GM19043 (cell line): Measurements from ENCODE around the gene P3H2.
"Not testable (repeated sequence)": the region's sequence is repeated elsewhere in the genome, so short reads cannot be mapped to it uniquely, and the experiment has no call there.

Experiments used
- ATAC-seq: cut with Tn5 transposase; IDR thresholded peaks from one replicate; pipeline ENCODE4 v1.9.1; 2021; ENCODE audit warnings: low read depth; ENCODE audit not compliant: unreplicated experiment

P3H2 gene, protein sequence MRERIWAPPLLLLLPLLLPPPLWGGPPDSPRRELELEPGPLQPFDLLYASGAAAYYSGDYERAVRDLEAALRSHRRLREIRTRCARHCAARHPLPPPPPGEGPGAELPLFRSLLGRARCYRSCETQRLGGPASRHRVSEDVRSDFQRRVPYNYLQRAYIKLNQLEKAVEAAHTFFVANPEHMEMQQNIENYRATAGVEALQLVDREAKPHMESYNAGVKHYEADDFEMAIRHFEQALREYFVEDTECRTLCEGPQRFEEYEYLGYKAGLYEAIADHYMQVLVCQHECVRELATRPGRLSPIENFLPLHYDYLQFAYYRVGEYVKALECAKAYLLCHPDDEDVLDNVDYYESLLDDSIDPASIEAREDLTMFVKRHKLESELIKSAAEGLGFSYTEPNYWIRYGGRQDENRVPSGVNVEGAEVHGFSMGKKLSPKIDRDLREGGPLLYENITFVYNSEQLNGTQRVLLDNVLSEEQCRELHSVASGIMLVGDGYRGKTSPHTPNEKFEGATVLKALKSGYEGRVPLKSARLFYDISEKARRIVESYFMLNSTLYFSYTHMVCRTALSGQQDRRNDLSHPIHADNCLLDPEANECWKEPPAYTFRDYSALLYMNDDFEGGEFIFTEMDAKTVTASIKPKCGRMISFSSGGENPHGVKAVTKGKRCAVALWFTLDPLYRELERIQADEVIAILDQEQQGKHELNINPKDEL

DNA sequence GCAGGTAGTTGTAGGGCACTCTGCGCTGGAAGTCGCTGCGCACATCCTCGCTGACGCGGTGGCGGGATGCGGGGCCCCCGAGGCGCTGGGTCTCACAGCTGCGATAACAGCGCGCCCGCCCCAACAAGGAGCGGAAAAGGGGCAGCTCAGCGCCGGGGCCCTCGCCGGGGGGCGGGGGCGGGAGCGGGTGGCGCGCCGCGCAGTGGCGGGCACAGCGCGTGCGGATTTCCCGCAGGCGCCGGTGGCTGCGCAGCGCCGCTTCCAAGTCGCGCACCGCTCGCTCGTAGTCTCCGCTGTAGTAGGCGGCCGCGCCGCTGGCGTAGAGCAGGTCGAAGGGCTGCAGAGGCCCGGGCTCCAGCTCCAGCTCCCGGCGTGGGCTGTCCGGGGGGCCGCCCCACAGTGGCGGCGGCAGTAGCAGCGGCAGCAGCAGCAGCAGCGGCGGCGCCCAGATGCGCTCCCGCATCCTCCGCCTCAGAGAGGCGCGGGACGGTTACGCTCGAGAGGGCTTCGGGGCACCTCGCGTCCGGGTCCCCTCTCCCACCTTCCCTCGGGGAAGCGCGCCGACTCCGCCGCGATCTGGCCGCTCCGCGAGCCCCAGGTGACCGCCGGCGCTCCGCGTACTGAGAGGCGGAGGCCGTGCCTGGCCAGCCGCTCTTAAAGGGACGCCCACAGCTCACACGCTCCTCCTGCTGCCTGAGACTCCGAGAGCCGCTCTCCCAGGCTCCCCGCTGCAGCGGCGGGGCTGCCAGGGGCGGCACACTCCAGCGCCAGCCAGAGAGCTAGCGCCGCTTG, at the start of gene P3H2:
P3H2 (minus strand) TSS at position 629 of the 792 bp plus-strand sequence; CDS start at position 463, 166 bp downstream.
- peak; percentile 54 for ATAC-seq

DNA sequence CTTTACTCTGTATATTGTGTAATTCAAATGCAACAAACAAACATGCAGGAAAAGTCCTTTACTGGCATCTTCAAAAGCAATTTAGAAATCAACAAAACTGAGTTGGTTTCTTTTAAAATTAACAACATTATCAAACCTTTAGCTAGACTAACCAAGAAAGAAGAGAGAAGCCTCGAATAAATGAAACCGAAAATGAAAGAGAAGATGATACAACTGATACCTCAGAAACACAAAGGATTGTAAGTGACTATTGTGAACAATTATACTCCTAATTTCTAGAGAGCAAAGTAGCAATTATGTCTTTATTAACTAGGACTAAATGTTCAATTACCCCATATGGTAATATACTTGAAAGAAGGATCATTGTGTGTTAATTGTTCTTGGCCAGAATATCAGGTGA, 49.2 kb upstream of the P3H2 start:
- ATAC-seq, result peak; percentile 83

DNA sequence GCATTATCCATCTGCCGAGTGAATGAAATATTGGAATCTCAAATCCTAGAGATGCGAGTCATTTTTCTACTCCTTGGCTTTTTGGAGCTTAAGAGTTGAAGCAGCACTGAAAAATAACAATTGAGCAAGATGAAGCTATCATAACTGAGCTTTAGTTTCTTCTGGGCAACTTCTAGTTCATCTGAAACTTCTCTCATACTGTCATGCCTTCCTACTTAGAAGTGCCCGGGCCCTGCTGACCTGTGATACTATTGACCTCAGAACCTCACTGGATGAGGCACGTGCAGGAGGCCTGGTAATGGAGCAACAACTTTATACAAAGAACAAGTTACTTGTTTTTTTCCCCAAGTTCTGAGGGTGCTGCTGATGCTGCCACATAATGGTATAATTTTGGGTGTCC, 48.5 kb upstream of the P3H2 start:
- ATAC-seq, result peak; percentile 17

DNA sequence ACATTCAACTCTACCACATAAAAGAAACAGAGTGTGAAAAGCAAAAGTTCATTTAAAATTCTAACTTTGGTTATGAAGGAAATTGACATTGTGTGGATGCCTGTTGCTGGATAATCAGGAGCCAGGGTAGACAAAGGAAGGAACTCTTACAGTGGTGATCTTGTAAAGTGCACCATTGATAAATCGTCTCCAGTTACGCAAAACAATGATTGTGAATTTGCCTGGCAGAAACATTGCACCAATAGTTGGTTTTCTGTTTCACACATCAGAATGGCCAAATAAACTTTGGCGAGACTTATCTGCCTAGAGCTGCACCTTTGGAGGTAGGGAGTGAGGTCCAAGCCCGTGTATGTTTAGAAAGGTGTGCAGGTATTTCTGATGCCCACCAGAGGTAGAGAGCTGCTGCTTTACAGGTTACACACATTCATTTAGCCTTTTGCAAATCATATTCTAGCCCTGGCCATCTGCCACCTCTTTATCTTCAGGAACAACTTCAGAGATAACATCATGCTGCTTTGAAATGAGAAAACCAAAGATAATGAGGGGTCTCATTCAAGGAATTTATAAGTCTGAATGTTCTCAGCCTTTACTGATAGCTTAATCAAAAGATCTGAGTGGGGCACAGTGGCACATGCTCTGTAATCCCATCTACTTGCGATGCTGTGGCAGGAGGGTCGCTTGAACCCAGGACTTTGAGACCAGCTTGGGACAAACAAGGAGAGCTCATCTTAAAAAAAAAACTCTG, 47.4 kb upstream of the P3H2 start:
- ATAC-seq, result no peak

DNA sequence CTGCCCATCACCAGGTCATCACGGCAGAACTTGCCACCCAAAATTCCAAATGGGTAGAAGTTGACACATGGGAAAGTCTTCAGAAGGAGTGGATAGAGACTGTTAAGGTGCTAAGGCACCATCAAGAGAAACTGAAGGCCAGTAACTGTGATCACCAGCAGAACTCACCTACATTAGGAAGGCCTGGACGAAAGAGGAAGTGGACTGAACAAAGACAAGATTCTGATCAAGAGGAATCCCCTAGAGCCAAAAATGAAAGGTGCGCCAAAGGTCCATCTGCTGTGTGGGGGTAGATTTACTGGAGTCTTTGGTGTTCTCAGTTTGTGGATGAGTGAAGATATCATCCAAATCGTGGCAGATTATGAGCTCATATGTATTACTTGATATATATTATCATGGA, 46.3 kb upstream of the P3H2 start:
- no peak for ATAC-seq

DNA sequence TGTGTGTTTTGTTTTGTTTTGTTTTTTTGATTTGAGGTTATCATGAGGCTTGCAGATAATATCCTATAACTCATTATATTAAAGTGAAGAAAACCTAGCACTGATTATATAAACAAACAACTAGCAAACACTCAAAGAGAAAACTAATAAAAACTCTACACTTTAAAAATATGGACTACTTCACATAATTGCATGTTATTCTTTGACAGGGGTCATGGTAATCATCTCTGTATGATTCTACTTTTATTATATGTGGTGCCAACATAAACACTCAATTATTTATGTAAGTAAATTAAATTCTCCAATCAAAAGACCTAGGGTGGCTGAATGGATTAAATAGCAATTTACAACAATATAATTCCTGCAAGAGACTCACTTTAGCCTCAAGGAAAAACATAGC, 44.6 kb upstream of the P3H2 start:
- no peak for ATAC-seq

DNA sequence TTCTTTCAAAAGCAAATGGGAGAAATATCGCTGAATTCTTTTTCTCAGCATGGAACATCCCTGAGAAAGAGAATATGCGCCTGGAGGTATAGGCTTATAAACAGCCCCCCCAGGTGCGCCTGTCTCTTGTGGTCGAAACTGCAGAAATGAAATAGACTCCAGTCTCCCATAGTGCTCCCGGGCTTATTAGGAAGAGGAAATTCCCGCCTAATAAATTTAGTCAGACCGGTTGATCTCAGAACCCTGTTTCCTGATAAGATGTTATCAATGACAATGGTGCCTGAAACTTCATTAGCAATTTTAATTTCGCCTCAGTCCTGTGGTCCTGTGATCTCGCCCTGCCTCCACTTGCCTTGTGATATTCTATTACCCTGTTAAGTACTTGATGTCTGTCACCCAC, 41.3 kb upstream of the P3H2 start:
- ATAC-seq, result not testable (repeated sequence)

DNA sequence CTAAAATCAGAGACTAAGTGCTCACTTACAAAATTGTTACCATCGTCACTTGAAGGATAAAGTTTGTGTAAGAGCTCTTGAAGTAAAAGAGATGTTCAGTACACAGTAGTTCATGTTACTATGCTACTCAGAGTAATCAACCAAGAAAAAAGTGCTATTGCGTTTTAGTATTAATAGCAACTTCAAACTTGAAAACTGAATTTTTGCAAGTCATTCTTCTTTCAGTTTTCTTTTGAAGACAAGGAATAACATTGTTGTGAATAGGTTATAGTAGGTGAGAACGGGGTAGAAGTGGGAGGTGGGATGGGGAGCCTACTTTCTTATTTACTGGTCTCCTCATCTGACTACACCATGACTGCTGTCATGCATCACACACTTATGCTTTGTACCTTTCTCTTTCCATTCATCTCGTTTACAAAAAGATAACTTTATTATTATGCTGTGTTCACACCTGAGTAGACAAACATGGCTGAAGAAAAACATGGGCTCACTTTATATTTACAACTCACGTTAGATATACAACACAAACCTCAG, 39.3 kb upstream of the P3H2 start:
- ATAC-seq, result no peak

DNA sequence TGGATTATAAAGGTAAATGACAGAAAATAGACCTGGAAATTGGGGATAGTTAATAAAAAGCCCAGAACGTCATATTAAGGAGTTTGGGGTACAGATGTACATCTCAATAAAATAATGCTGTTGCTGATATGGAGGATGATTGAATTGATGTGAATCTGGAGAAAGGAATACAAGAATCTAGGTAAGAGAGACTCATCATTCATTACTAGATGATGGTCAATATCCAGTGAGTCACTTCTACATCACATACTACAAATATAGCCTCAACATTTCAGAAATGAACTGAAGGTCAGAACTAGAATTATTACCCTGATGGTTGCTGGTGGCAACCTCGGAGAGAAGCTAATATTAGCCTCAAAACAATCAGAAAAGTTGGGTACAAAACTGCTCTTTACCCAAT, 37.6 kb upstream of the P3H2 start:
- ATAC-seq, result no peak

DNA sequence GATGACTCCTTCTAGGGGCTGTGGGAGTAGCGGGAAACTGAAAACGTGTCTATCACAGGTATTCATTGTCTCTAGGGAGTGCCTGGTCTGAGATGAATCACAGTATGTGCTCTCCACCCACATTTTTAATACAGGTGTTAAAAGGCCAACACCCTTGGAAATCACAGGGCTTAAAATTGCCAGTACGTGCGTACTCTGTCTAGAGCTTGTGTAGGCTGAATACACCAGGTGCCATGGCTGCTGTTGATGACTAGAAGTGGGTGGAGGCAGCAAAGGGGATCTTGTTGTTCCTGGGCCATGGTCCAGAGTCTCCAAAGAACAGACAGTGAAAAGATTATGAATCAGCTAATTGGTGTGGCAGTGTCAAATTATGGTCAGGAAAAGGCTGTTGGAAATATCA, 35.1 kb upstream of the P3H2 start:
- no peak for ATAC-seq

DNA sequence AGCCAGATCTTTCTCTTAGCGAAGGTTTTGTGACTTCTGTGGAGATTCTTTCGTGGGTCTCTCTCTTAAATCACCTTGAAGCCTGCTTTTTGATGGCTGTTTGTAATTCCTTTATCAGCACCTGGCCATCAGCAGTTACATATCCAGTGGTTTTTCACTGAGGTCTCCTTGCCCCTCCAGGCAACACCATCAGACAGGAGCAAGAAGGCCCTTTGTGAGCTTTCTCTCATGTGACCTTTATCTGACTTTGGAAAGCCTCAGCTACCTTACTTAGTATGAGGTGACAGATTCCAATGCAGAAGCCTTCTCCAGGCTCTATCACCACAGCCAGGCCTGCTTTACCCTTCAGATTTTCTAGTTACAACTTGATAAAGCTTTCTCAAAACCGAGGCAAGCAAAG, 30.0 kb upstream of the P3H2 start:
- ATAC-seq, result no peak

DNA sequence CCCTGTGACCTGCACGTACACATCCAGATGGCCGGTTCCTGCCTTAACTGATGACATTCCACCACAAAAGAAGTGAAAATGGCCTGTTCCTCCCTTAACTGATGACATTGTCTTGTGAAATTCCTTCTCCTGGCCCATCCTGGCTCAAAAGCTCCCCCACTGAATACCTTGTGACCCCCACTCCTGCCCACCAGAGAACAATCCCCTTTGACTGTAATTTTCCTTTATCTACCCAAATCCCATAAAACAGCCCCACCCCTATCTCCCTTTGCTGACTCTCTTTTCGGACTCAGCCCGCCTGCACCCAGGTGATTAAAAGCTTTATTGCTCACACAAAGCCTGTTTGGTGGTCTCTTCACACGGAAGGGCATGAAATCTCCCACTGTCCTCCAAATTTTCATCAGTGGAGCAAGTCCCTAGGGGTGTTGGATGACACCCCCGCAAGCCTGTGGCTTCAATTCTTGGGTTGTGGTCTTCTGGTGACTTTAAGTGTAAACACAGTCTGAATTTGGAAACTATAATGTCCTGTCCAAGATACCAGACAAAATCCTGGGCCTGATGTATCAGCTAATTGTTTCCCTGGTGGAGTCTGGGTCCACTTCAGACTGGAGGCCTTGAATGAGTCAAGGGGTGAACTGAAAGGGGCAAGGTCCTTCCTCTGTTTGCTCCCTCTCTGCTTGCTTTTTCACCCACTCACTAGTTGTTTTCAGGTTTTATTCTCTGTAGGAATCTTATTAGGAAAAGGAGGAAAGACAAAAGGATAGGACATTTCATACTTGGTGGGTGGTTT, 29.3 kb upstream of the P3H2 start:
- ATAC-seq, result not testable (repeated sequence)

DNA sequence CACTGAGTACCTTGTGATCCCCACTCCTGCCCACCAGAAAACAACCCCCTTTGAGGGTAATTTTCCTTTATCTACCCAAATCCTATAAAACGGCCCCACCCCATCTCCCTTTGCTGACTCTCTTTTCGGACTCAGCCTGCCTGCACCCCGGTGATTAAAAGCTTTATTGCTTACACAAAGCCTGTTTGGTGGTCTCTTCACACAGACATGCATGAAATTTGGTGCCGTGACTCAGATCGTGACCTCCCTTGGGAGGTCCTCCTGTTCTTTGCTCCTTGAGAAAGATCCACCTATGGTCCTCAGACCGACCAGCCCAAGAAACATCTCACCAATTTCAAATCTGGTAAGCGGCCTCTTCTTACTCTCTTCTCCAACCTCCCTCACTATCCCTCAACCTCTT, 24.1 kb upstream of the P3H2 start:
- not testable (repeated sequence) for ATAC-seq

DNA sequence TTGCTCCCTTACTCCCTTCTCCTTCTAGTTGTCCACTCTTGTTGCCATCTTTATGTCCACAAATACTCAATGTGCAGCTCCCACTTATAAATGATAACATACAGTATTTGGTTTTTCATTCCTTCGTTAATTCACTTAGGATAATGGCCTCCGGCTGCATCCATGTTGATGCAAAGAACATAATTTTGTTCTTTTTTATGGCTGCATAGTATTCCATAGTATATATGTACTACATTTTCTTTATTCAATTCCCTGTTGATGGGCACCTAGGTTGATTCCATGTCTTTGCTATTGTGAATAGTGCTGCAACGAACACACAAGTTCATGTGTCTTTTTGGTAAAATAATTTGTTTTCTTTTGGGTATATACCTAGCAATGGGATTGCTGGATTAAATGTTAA, 21.3 kb upstream of the P3H2 start:
- no peak for ATAC-seq

DNA sequence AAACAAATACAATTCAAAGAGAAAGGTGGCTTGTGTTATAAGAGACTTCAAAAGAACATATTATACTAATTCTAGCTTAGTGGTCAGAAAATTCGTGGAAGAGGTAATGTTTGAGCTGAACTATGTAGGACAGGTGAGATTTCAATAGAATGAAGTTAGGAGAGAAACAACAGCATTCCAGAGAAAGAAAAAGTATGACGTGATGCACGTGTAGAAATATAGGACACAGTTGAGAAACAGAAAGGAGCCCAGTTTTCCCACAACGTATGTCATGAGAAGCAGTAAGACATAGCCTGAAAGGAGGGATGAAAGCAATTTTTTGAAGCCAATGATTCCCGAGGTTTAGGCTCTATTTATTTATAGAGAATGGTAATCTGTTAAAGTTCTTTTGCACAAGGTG, 18.7 kb upstream of the P3H2 start:
- no peak for ATAC-seq

DNA sequence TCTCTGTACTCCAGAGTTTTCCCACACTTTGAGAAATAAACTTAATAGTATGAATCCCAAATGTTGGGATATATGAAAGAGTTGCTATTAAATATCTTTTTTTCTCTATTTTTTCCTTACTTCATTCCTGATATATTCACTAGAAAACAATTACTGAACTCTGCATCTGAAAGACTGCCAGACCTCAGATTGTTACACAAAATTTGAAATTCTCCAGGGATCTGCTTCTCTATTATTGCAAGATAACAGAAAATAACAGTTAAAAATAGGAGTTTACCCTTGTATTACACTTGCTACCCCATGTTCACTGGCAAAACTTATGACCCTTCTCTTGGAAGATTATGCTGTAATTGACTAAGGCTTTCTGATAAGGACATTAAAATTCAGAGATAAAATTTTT, 11.7 kb upstream of the P3H2 start:
- ATAC-seq, result no peak

DNA sequence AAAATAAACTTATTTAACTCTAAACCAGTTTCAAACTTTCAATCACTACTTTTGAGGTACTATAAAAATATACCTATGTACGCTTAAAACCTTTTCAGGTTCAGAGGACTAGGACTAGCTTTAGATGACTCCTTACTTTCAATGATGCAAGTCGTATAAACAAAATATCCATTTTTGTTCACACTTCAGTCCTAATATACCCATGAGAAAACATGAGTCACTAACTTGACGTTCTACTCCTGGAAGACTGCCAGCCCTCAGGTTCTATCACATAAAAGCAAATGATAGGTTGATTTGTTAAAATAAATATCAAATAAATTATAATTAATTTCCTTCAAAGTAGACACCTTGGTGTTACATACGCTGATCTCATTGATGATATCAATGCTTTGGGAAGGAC, 10.6 kb upstream of the P3H2 start:
- no peak for ATAC-seq

DNA sequence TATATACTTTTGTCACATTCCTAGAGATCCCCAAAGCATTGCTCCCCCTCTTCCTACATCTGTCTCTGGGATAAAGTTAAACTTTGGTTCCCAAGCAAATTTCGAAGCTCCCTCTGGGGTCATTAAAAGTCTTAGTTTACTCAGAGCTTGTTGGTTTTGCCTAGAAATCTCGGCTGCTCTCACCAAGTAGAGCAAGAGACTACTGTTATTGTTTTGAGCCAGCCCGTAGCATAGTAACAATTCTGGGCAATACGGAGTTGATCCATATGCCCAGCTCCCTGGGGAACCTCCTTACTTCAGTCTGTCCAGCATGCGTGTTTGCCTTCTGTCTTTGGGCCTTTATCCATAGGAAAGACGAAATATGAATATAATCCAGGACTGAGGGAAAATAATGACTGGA, 10.0 kb upstream of the P3H2 start:
- ATAC-seq, result no peak

DNA sequence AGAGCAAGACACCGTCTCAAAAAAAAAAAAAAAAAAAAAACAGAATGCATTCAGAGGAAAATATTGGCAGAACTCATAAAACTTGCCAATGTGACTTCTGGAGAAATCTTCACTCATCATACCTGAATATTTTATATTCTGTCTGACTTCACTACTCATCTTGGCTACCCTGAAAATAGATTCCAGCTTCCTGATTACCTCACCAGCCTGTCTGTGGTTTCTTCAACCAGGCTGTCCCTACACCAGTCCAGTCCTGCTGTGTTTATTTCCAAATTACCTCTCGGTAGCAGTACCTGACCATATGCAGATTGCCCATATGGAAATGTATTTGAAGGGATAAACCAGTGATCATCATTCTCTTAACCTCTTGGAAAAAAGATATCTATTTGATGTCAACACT, 9.3 kb upstream of the P3H2 start:
- ATAC-seq, result no peak

DNA sequence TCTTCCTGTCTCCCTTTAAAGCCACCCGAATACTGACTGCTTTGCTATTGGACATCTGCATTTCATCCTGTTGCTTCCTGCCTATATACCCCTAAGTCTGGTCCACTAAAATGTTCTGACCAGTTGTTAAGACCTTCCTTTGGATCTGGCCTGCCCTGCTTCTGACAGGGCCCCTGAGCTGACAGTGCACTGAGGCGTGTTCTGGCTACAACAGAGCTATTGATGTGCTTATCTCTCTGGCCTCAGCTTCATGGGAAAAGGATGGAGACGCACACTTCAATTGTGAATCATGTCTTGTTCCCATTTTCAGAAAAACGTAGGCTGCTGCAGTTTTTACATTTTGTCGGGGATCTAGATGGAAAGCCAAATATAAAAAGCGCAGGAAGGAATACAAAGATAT, 7.1 kb upstream of the P3H2 start:
- ATAC-seq, result no peak
